D721Med (cell line): ENCODE results near the gene SNX1.

Experiments
- DNase-seq: peaks from one replicate; pipeline ENCODE4 v3.0.0; 2011; ENCODE audit warnings: low spot score; ENCODE audit not compliant: insufficient read length
- FAIRE-seq: peaks from 2 replicates; lab custom pipeline; 2011; peaks lifted over from hg19 to GRCh38; lab: Jason Lieb, UNC
- TF ChIP-seq, protein P1 (sequence below): IDR thresholded peaks from 2 replicates; pipeline ENCODE4 v1.5.1; 2012; ENCODE audit warnings: mild to moderate bottlenecking, control low read depth; ENCODE audit not compliant: insufficient read depth; ENCODE audit errors: missing control alignments

Gene SNX1

DNA sequence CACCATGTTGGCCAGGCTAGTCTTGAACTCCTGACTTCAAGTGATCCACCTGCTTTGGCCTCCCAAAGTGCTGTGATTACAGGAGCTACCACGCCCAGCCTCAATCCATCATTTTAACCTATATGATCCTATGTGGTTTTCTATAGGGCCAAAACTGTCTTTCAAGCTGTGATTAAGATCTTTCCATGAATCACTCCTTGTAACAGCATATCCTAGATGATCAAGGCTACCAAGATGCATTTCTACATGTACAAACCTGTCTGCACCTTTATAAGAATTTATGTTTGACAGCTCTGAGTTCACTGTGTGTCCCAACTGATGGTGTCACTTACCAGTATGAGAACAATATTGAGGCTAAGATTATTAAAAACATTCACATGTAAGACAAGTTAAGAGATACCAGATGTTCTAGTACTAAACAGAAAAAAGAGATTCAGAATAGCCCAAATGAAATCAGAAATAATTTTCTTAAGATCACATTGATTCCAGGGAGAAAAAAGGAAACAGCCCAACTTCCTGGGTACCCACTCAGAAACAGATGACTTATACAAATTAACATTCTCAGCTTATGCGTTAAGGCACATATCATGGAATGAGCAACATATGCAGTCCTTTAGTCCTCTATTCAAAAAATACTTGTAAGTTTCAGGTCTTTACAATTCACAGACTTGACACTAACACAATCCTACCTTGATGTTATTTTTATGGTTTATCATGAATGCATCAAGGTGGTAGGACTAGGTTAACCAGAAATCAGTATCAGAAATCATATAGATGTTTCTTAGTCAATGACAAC is 91.8 kb downstream of the SNX1 start:
- DNase-seq = no peak
- FAIRE-seq = no peak
- TF ChIP-seq, protein P1, sequence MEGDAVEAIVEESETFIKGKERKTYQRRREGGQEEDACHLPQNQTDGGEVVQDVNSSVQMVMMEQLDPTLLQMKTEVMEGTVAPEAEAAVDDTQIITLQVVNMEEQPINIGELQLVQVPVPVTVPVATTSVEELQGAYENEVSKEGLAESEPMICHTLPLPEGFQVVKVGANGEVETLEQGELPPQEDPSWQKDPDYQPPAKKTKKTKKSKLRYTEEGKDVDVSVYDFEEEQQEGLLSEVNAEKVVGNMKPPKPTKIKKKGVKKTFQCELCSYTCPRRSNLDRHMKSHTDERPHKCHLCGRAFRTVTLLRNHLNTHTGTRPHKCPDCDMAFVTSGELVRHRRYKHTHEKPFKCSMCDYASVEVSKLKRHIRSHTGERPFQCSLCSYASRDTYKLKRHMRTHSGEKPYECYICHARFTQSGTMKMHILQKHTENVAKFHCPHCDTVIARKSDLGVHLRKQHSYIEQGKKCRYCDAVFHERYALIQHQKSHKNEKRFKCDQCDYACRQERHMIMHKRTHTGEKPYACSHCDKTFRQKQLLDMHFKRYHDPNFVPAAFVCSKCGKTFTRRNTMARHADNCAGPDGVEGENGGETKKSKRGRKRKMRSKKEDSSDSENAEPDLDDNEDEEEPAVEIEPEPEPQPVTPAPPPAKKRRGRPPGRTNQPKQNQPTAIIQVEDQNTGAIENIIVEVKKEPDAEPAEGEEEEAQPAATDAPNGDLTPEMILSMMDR = no peak
